Activated naive CD4-positive, alpha-beta T cell treated with anti-CD3 and anti-CD28 coated beads for 36 hours (primary cell): ENCODE data around the gene PTPRN2. TPM values are rescaled to one million over a fixed set of nuclear protein-coding genes. Genes with fewer than 3 reads are reported as not detected.

ENCODE experiments used
- CTCF ChIA-PET: fragments of 350-600 bp; sonication (Branson Sonifier 250); formaldehyde crosslinking; loops from one replicate; lab custom pipeline; 2021; ENCODE audit warnings: antibody characterized with exemption; lab: Charles Lee
- DNase-seq: peaks from one replicate; pipeline ENCODE4 v3.0.0-alpha.2; 2020
- H3K27ac Mint-ChIP-seq: one replicate; pipeline ENCODE4 v1.8.0; 2021; ENCODE audit warnings: mild to moderate bottlenecking, mixed read lengths
- H3K27me3 Mint-ChIP-seq: one replicate; pipeline ENCODE4 v1.8.0; 2021; ENCODE audit warnings: low read depth, mixed read lengths
- H3K36me3 Mint-ChIP-seq: one replicate; pipeline ENCODE4 v1.8.0; 2021; ENCODE audit warnings: low read depth, mixed read lengths
- H3K4me1 Mint-ChIP-seq: one replicate; pipeline ENCODE4 v1.8.0; 2021; ENCODE audit warnings: low read depth, mixed read lengths
- H3K4me3 Mint-ChIP-seq: one replicate; pipeline ENCODE4 v1.8.0; 2021; ENCODE audit warnings: mild to moderate bottlenecking, moderate library complexity, mixed read lengths
- H3K9me3 Mint-ChIP-seq: one replicate; pipeline ENCODE4 v1.8.0; 2021; ENCODE audit warnings: mixed read lengths
- intact Hi-C: fragments of 100-400 bp; cut with micrococcal nuclease; formaldehyde crosslinking; loops from one replicate; pipeline ENCODE4 v1.15.1; 2023
- total RNA-seq, 2 experiments: library from RNA; stranded (reverse); gene quantifications; one replicate each; pipeline ENCODE4 v1.2.3, GENCODE V29; 2021

Gene PTPRN2
- total RNA-seq, 2 experiments from 2014 or later, result 0.54 to 0.62 TPM

DNA sequence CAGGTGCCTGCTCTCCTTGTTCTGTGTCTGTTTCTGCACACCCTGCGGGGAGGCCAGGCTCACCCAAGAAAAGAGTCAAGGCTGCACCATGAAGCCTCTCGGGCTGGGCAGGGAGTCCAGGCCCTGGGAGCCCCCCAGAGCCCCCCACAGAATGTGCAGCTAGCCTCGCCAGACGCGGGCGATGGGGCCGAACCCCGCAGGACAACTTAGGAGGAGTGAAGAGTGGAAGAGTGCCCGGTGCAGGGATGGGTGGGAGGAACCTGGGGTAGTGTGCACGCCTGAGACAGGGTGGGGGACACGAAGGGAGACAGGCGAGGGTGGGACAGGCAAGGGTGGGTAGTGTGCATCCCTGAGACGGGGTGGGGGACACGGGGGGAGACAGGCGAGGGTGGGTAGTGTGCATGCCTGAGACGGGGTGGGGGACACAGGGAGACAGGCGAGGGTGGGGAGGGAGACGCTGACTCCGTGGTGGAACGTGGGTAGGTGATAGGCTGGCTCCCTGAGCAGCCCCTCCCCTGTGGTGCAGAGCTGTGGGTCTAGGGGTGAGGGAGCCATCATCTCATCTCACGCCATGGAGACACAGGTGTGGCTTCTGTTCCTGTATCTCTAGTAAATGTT lies 635.5 kb downstream of the PTPRN2 start:
- Mint-ChIP-seq H3K27me3 (peaks cover 6% of the 10 kb centered on the region), H3K36me3 (no peaks in the 10 kb centered on the region), H3K27ac (no peak overlapping the region), H3K4me1 (no peaks in the 10 kb centered on the region), H3K4me3 (no peak overlapping the region), H3K9me3 (peaks cover 5% of the 10 kb centered on the region)
- DNase-seq, result no peak
- CTCF ChIA-PET, result no interaction called here
- intact Hi-C loops, result no loop called here

DNA sequence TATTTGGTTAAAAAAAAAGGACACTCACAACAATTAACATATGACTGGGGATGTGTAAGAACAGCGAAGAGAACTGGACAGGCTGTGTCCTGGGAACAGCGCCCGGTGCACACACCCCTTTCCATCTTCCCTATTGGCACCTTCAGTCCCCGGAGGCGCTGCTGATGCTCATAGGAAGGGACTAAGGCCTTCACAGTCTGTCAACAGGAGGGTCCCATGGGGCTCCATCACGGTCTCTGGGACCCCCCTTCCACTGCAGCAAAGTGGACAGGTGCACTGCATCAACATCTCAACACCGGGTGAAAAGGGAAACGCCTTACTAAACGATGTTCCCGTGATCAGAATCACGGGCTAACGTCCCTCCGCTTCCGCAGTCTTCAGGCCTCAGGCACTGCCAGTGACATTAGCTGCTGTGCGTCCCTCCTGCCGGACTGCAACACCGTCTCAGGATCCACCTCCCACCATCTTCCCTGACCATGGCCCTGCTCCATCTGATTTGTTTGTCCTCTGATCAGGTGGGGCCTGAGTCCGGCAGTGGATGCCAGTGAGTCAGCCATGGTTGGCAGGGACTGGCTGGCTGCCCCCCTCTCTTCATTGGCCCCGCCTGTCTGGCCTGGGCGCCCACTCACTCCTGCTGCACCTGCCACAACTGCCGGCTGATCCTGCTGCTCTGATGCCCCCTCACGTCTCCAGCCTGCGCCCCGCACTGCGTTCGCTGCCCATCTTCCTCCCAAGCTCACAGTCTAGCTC lies 636.1 kb downstream of the PTPRN2 start:
- Mint-ChIP-seq H3K36me3 (no peaks in the 10 kb centered on the region), H3K27me3 (peaks cover 6% of the 10 kb centered on the region), H3K4me3 (no peak overlapping the region), H3K27ac (no peak overlapping the region), H3K4me1 (no peaks in the 10 kb centered on the region), H3K9me3 (peaks cover 11% of the 10 kb centered on the region)
- intact Hi-C loops, result no loop called here
- CTCF ChIA-PET, result no interaction called here
- DNase-seq, result no peak

DNA sequence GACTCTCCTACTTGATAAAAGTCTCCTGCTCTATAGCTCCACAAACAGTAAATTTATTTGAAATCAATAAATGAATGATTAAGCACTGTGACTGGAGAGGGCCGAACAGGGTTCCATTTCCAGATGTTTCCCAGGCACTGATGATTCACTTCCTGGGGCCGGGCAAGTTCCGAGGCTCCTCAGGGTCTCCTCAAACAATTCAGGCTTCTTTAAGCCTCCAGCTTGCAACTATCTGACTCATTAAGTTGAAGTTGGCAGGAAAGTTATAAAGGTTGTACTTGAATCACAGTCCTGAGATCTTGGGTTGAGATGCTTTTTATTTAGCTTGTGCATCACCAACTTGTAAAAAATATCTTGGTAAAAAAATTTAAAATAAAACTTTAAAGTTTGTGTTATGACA lies 637.9 kb downstream of the PTPRN2 start:
- Mint-ChIP-seq H3K27me3 (peaks cover 8% of the 10 kb centered on the region), H3K4me1 (no peaks in the 10 kb centered on the region), H3K9me3 (peaks cover 12% of the 10 kb centered on the region), H3K36me3 (no peaks in the 10 kb centered on the region), H3K27ac (no peak overlapping the region), H3K4me3 (no peak overlapping the region)
- intact Hi-C loops, result no loop called here
- CTCF ChIA-PET, result no interaction called here
- DNase-seq, result no peak

DNA sequence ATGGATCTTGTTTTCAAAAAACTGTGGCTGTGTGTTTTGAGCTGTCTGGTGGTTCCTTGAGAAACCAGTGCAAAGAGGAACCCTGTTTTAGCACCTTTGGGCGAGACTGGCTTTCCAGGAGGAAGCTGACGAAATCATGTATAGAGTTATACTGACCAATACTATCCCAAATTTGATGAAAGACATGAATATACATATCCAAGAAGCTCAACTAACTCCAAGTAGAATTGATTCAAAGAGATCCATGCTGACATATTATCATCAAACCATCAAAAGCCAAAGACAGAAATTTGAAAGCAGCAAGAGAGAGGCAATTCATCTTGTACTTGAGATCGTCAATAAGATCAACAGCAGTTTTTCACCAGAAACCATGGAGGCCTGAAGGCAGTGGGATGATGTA lies 640.1 kb downstream of the PTPRN2 start:
- no peak overlapping the region for H3K4me3 Mint-ChIP-seq
- H3K4me1 Mint-ChIP-seq, result no peaks in the 10 kb centered on the region
- no peak for DNase-seq
- H3K27ac Mint-ChIP-seq, result no peak overlapping the region
- H3K36me3 Mint-ChIP-seq, result no peaks in the 10 kb centered on the region
- CTCF ChIA-PET, result no interaction called here
- intact Hi-C loops, result no loop called here
- peaks cover 4% of the 10 kb centered on the region for H3K27me3 Mint-ChIP-seq
- H3K9me3 Mint-ChIP-seq, result peaks cover 12% of the 10 kb centered on the region

DNA sequence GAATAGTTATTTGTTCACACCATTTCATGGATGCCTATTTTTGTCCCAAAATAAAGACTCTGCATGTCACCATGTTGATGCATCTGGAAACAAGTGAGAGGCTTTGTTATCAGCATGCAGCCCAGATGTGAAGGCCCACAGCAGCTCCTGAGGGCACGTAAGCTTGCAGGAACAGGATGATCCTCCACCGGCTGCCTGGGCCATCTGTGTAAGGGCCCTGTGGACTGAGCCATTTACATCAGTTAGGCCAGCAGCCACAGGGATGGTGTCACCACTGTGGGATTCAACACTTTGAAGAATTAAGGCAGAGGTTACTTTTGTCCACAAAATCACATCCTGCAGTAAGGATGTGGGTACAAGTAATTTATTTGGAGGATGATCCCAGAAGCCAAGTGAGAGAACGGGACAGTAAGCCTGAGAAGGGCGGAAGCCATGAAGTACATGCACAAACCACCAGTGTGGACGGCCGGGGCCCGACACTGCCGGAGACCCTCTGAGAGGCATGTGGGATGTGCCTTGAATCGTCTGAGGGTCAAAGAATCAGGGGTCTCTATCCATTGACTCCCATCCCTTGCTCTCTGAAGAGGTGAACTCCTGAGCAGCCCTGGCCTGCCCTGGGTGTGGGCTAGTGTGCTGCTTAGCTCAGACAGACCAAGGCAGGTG lies 641.1 kb downstream of the PTPRN2 start:
- Mint-ChIP-seq H3K27me3 (peaks cover 5% of the 10 kb centered on the region), H3K36me3 (no peaks in the 10 kb centered on the region), H3K4me1 (no peaks in the 10 kb centered on the region), H3K4me3 (no peak overlapping the region), H3K9me3 (peaks cover 12% of the 10 kb centered on the region), H3K27ac (no peak overlapping the region)
- no peak for DNase-seq
- CTCF ChIA-PET, result no interaction called here
- intact Hi-C loops, result no loop called here

DNA sequence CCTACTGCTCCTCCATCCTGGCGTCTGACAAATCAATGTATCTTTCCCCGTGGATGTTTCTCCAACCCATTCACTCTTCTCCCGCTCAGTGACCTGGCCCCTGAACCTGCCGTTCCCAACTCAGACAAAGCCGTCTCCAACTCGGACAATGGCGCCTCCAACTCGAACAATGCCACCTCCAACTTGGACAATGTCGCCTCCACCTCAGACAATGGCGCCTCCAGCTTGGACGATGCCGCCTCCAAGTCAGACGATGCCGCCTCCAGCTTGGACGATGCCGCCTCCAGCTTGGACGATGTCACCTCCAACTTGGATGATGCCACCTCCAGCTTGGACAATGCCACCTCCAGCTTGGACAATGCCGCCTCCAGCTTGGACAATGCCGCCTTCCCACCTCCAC lies 642.2 kb downstream of the PTPRN2 start:
- Mint-ChIP-seq H3K4me3 (no peak overlapping the region), H3K27me3 (peaks cover 5% of the 10 kb centered on the region), H3K4me1 (no peaks in the 10 kb centered on the region), H3K36me3 (no peaks in the 10 kb centered on the region), H3K9me3 (peaks cover 12% of the 10 kb centered on the region), H3K27ac (no peak overlapping the region)
- DNase-seq, result no peak
- CTCF ChIA-PET, result no interaction called here
- intact Hi-C loops, result no loop called here

DNA sequence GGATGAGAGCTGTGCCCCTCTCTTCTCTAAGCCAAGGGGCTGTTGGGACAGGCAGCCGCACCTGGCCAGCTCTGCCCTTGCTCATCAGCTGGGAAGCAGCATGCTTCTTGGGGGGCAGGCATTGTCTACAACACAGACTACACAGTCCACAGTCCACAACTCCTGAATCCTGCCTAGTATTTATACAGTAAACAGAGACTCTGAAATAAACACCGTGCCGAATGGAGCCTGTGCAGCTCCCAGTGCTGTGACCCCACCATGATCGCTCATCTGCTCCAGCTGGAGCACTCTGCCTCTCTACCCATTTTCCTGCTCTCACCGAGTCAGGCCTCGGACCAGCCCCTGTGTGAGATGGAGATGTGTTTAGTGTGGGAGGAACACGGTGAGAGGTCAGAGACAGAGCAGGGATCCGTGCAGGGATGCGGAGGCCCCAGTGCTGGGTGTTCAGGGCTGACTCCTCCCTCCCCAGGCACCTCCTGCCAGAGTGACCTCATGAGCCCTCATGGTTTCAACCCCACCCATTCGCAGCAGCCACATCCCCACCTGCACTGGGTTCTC lies 642.8 kb downstream of the PTPRN2 start:
- Mint-ChIP-seq H3K27ac (no peak overlapping the region), H3K36me3 (no peaks in the 10 kb centered on the region), H3K4me3 (no peak overlapping the region), H3K4me1 (no peaks in the 10 kb centered on the region), H3K9me3 (peaks cover 12% of the 10 kb centered on the region), H3K27me3 (peaks cover 5% of the 10 kb centered on the region)
- CTCF ChIA-PET, result no interaction called here
- DNase-seq, result no peak
- intact Hi-C loops, result no loop called here

DNA sequence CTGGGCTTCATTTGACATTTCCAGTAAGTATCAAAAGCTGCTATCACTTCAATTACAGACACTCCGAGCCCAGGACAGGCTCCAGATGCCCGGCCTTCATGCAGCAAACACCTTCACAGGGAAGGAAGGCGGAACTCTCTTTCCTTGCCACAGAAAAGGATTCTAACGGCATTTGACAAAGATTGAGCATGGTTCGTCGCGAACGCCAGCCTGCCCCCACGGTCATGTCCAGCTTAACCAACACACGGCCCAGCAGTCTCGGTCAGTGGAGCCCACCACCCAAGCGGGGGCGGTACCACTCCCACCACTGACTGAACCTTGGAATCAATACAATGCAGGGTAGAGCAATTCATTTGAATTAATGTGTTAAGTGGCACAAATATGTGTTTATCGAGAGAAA lies 643.6 kb downstream of the PTPRN2 start:
- DNase-seq, result no peak
- Mint-ChIP-seq H3K27ac (no peak overlapping the region), H3K9me3 (peaks cover 12% of the 10 kb centered on the region), H3K4me1 (no peaks in the 10 kb centered on the region), H3K27me3 (peaks cover 5% of the 10 kb centered on the region), H3K36me3 (no peaks in the 10 kb centered on the region), H3K4me3 (no peak overlapping the region)
- CTCF ChIA-PET, result no interaction called here
- intact Hi-C loops, result no loop called here

DNA sequence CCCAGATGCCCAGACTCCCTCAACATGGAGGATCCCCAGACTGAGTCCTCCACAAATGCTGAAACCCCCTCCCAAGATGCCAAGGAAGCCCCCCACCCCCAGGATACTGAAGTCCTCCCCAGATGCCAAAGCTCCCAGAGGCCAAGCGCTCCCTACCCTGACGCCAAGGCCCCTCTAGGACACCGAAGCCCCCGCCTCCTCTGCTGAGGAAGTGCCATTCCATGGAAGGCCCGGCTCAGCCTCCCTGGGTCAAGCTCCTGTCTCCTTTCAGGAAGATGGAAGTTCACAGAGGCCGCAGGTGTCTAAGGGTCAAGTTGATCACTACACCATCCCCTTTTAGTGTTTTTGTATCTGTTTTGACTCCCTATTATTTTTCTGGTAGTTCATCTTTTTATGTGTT lies 644.1 kb downstream of the PTPRN2 start:
- no peak overlapping the region for H3K4me3 Mint-ChIP-seq
- H3K9me3 Mint-ChIP-seq, result peaks cover 12% of the 10 kb centered on the region
- no peaks in the 10 kb centered on the region for H3K36me3 Mint-ChIP-seq
- peaks cover 8% of the 10 kb centered on the region for H3K27me3 Mint-ChIP-seq
- DNase-seq, result no peak
- CTCF ChIA-PET, result no interaction called here
- H3K27ac Mint-ChIP-seq, result no peak overlapping the region
- intact Hi-C loops, result no loop called here
- no peaks in the 10 kb centered on the region for H3K4me1 Mint-ChIP-seq

DNA sequence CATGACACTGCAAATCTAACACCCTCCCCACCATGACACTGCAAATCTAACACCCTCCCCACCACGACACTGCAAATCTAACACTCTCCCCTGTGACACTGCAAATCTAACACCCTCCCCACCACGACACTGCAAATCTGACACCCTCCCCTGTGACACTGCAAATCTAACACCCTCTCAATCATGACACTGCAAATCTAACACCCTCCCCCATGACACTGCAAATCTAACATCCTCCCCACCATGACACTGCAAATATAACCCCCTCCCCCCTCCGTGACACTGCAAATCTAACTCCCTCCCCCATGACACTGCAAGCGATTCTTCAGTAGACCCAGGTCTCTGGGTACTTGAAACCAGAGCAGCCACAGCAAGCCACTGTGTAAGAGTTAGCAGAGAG lies 646.4 kb downstream of the PTPRN2 start:
- H3K36me3 Mint-ChIP-seq, result no peaks in the 10 kb centered on the region

DNA sequence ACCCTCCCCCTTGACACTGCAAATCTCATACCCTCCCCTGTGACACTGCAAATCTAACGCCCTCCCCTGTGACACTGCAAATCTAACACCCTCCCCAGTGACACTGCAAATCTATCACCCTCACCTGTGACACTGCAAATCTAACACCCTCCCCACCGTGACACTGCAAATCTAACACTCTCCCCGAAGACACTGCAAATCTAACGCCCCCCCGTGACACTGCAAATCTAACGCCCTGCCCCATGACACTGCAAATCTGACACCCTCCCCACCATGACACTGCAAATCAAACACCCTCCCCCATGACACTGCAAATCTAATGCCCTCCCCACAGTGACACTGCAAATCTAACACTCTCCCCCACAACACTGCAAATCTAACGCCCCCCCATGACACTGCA lies 647.1 kb downstream of the PTPRN2 start:
- CTCF ChIA-PET, result no interaction called here
- Mint-ChIP-seq H3K4me3 (no peak overlapping the region), H3K27ac (no peak overlapping the region), H3K4me1 (no peaks in the 10 kb centered on the region), H3K36me3 (no peaks in the 10 kb centered on the region), H3K9me3 (peaks cover under 1% of the 10 kb centered on the region), H3K27me3 (peaks cover 10% of the 10 kb centered on the region)
- intact Hi-C loops, result no loop called here
- no peak for DNase-seq

More for the DNA sequence above, 646.4 kb downstream of the PTPRN2 start:
- H3K27me3 Mint-ChIP-seq, result peaks cover 10% of the 10 kb centered on the region
- no peak overlapping the region for H3K27ac Mint-ChIP-seq
- no peak overlapping the region for H3K4me3 Mint-ChIP-seq
- intact Hi-C loops, result no loop called here
- CTCF ChIA-PET, result no interaction called here
- no peaks in the 10 kb centered on the region for H3K4me1 Mint-ChIP-seq
- H3K9me3 Mint-ChIP-seq, result no peaks in the 10 kb centered on the region
- DNase-seq, result no peak

DNA sequence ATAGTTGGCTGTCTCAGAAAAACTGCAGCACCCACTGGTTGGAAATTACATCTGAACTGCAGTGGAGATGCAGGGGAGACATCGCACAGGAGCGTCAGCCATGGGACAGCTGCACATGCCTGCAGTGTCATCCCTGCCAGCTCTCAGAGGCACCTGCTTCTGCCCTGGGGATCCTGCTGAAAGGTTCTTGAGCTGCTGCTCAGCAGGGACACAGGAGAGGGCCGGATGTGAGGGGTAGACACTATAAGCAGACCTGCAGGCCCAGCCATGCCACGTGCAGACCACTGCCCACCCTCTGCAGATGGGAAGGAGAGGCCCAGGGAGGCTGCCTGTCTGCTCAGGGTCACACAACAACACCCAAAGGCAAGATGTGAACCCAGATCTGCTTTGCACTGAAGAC lies 649.4 kb downstream of the PTPRN2 start:
- intact Hi-C loops, result no loop called here
- H3K27me3 Mint-ChIP-seq, result peaks cover 8% of the 10 kb centered on the region
- CTCF ChIA-PET, result no interaction called here
- H3K4me1 Mint-ChIP-seq, result no peaks in the 10 kb centered on the region
- H3K4me3 Mint-ChIP-seq, result no peak overlapping the region
- peaks cover 1% of the 10 kb centered on the region for H3K36me3 Mint-ChIP-seq
- peaks cover 13% of the 10 kb centered on the region for H3K9me3 Mint-ChIP-seq
- no peak overlapping the region for H3K27ac Mint-ChIP-seq
- no peak for DNase-seq
